Amniotic epithelial cell (primary cell): ENCODE measurements around the gene COA1.

Experiments
- DNase-seq: peaks from one replicate; pipeline ENCODE4 v3.0.0-alpha.2; 2010; ENCODE audit warnings: low read depth

COA1 gene

GRCh38 chr7:43590862-43591557 lies 138.3 kb downstream of the COA1 start:
- no peak for DNase-seq

- DNase-seq: no peak
Observed at GRCh38 chr7:43589728-43590127, 139.6 kb downstream of the COA1 start.
